Liver (tissue), 9 donors: Measurements from ENCODE around the gene ARL2. TPM values are rescaled to one million over a fixed set of nuclear protein-coding genes. Genes with fewer than 3 reads are reported as not detected.

Experiments
- DNase-seq: peaks from one replicate; pipeline ENCODE4 v3.0.0-alpha.2; 2017; ENCODE audit warnings: low spot score
- H3K27ac ChIP-seq, 2 donors: one replicate each; pipeline ENCODE4 v1.7.0; 2013; ENCODE audit warnings: inconsistent platforms in 2 of 2, low read length in 2 of 2, control low read depth in 1 of 2, low read depth in 1 of 2, mild to moderate bottlenecking in 1 of 2
- H3K27me3 ChIP-seq, 4 donors: one replicate each; pipeline versions ENCODE4 v1.6.1 to v1.7.0; 2013; ENCODE audit warnings: low read length in 3 of 4, inconsistent platforms in 1 of 4, mild to moderate bottlenecking in 1 of 4, moderate library complexity in 1 of 4; ENCODE audit not compliant: control insufficient read depth in 4 of 4, insufficient read depth in 4 of 4
- H3K36me3 ChIP-seq, 4 donors: one replicate each; pipeline versions ENCODE4 v1.6.1 to v1.7.0; 2013; ENCODE audit warnings: low read length in 3 of 4, mild to moderate bottlenecking in 3 of 4, low read depth in 1 of 4, moderate library complexity in 1 of 4; ENCODE audit not compliant: control insufficient read depth in 4 of 4, insufficient read depth in 3 of 4
- H3K4me1 ChIP-seq, 4 donors: one replicate each; pipeline versions ENCODE4 v1.6.1 to v1.7.0; 2013; ENCODE audit warnings: low read length in 3 of 4, mild to moderate bottlenecking in 3 of 4, moderate library complexity in 1 of 4; ENCODE audit not compliant: control insufficient read depth in 4 of 4, insufficient read depth in 4 of 4
- H3K4me3 ChIP-seq, 3 donors: one replicate each; pipeline versions ENCODE4 v1.6.1 to v1.7.0; 2013; ENCODE audit warnings: low read length in 3 of 3, control low read depth in 1 of 3, low read depth in 1 of 3, mild to moderate bottlenecking in 1 of 3
- H3K9ac ChIP-seq, 2 donors: one replicate each; pipeline ENCODE4 v1.7.0; 2013; ENCODE audit warnings: low read length in 2 of 2, mild to moderate bottlenecking in 2 of 2, moderate library complexity in 2 of 2, control low read depth in 1 of 2, low read depth in 1 of 2
- H3K9me3 ChIP-seq, 4 donors: one replicate each; pipeline versions ENCODE4 v1.6.1 to v1.7.0; 2013; ENCODE audit warnings: low read length in 3 of 4; ENCODE audit not compliant: control insufficient read depth in 4 of 4
- ATF3 ChIP-seq: IDR thresholded peaks from 2 replicates; pipeline ENCODE4 v1.6.1; 2016; ENCODE audit warnings: antibody characterized with exemption
- CTCF ChIP-seq: fragments of 150-350 bp; IDR thresholded peaks from 2 replicates; pipeline ENCODE4 v1.5.1; 2017; ENCODE audit warnings: improper control_type of control experiment, low read depth, low read length; ENCODE audit not compliant: missing input control
- EGR1 ChIP-seq, 2 donors: IDR thresholded peaks; 2 replicates each; pipeline ENCODE4 v1.6.1; 2016 to 2018; ENCODE audit warnings: antibody characterized with exemption in 2 of 2, low read depth in 2 of 2
- FOXA1 ChIP-seq: IDR thresholded peaks from 2 replicates; pipeline ENCODE4 v1.6.1; 2016; ENCODE audit warnings: antibody characterized with exemption
- FOXA2 ChIP-seq: IDR thresholded peaks from 2 replicates; pipeline ENCODE4 v1.6.1; 2016; ENCODE audit warnings: antibody characterized with exemption
- GABPA ChIP-seq, 2 donors: IDR thresholded peaks in 1 of 2; conservative IDR thresholded peaks in 1 of 2; 2 replicates each; pipeline ENCODE4 v1.6.1; 2016; ENCODE audit warnings: antibody characterized with exemption in 2 of 2, mild to moderate bottlenecking in 1 of 2, moderate library complexity in 1 of 2
- HNF4A ChIP-seq, 2 donors: conservative IDR thresholded peaks; 2 replicates each; pipeline ENCODE4 v1.6.1; 2016; ENCODE audit warnings: antibody characterized with exemption in 2 of 2, mild to moderate bottlenecking in 2 of 2
- HNF4G ChIP-seq: IDR thresholded peaks from 2 replicates; pipeline ENCODE4 v1.6.1; 2016; ENCODE audit warnings: antibody characterized with exemption
- JUND ChIP-seq, 2 donors: IDR thresholded peaks; 2 replicates each; pipeline ENCODE4 v1.6.1; 2016; ENCODE audit warnings: antibody characterized with exemption in 2 of 2
- MAX ChIP-seq: IDR thresholded peaks from 2 replicates; pipeline ENCODE4 v1.6.1; 2016; ENCODE audit warnings: antibody characterized with exemption
- NR2F2 ChIP-seq: IDR thresholded peaks from 2 replicates; pipeline ENCODE4 v1.6.1; 2016; ENCODE audit warnings: antibody characterized with exemption
- REST ChIP-seq: IDR thresholded peaks from 2 replicates; pipeline ENCODE4 v1.6.1; 2016; ENCODE audit warnings: antibody characterized with exemption, mild to moderate bottlenecking
- RXRA ChIP-seq, 2 donors: IDR thresholded peaks; 2 replicates each; pipeline ENCODE4 v1.6.1; 2017 to 2018; ENCODE audit warnings: antibody characterized with exemption in 2 of 2, mild to moderate bottlenecking in 1 of 2
- SP1 ChIP-seq: IDR thresholded peaks from 2 replicates; pipeline ENCODE4 v1.6.1; 2018; ENCODE audit warnings: antibody characterized with exemption, mild to moderate bottlenecking
- YY1 ChIP-seq: IDR thresholded peaks from 2 replicates; pipeline ENCODE4 v1.6.1; 2016; ENCODE audit warnings: antibody characterized with exemption, mild to moderate bottlenecking
- ZBTB33 ChIP-seq: IDR thresholded peaks from 2 replicates; pipeline ENCODE4 v1.6.1; 2016; ENCODE audit warnings: antibody characterized with exemption
- WGBS: extraction: QIAGEN DNeasy Blood & Tissue Kit; methylation state at CpG from one replicate; pipeline ENCODE4 v1.1.7; 2013; 5-methylcytosine and 5-hydroxymethylcytosine counted together
- polyA plus RNA-seq, 2 donors: library from polyadenylated mRNA; stranded (reverse) in 1 of 2; unstranded in 1 of 2; fragments of 200-250 nt in 1 of 2; fragments of >200 nt in 1 of 2; fragmentation: Nextera tagmentation in 1 of 2; extraction: Ambion mirVana in 1 of 2; gene quantifications; one replicate each; pipeline versions ENCODE4 v1.2.1 to v1.2.3, GENCODE V29; 2013 to 2015
- total RNA-seq, 2 donors: library from RNA; depleted of rRNA; stranded (reverse); fragments of >200 nt; gene quantifications; one replicate each; pipeline ENCODE4 v1.2.3, GENCODE V29; 2014
- donor health status: healthy.
- donor health status: healthy.
- donor health status: healthy.
- donor health status: healthy.
- donor health status: healthy.

Gene ARL2
- total and polyA plus RNA-seq, 4 donors: 10.8 to 19.5 (median 15.0) TPM

GRCh38 chr11:65059959-65060824, 46.2 kb downstream of the ARL2 start:
- 66% methylated on average over 10 of the region's 10 CpGs for WGBS
- no peak overlapping the region for H3K4me3 ChIP-seq
- H3K27ac ChIP-seq: no peak overlapping the region
- peaks cover 0 to 4% (median 1%) of the 10 kb centered on the region in 4 donors for H3K4me1 ChIP-seq
- H3K9me3 ChIP-seq: no peaks in the 10 kb centered on the region
- no peaks in the 10 kb centered on the region for H3K36me3 ChIP-seq
- no peaks in the 10 kb centered on the region for H3K27me3 ChIP-seq
- DNase-seq: no peak
- TF ChIP-seq RXRA (IDR thresholded peaks at IDR 0.05) (no peak), GABPA (IDR thresholded peaks at IDR 0.05 in 1 of 2, conservative IDR thresholded peaks at IDR 0.05 in 1 of 2) (no peak), JUND (IDR thresholded peaks at IDR 0.05) (no peak), EGR1 (IDR thresholded peaks at IDR 0.05; ENCODE audit: low read depth in 2 of 2) (no peak), HNF4A (conservative IDR thresholded peaks at IDR 0.05) (no peak), SP1 (no peak), FOXA1 (no peak), NR2F2 (no peak), FOXA2 (no peak), MAX (no peak), ZBTB33 (no peak), YY1 (no peak), HNF4G (no peak), CTCF (no peak)
- no peak overlapping the region for H3K9ac ChIP-seq

GRCh38 chr11:65060913-65061408, 47.0 kb downstream of the ARL2 start:
- Histone ChIP-seq H3K4me1 (peaks cover 0 to 4% (median 1%) of the 10 kb centered on the region in 4 donors), H3K36me3 (no peaks in the 10 kb centered on the region), H3K4me3 (no peak overlapping the region), H3K27me3 (no peaks in the 10 kb centered on the region), H3K27ac (no peak overlapping the region), H3K9me3 (no peaks in the 10 kb centered on the region), H3K9ac (no peak overlapping the region)
- no peak for DNase-seq
- 82% methylated on average over 9 of the region's 9 CpGs for WGBS
- TF ChIP-seq SP1 (no peak), NR2F2 (no peak), FOXA1 (no peak), FOXA2 (no peak), YY1 (no peak), JUND (IDR thresholded peaks at IDR 0.05) (no peak), CTCF (no peak), REST (no peak), ATF3 (no peak), RXRA (IDR thresholded peaks at IDR 0.05) (no peak)
